ENCODE data around the gene CYP4F22. TPM values are rescaled to one million over a fixed set of nuclear protein-coding genes. Genes with fewer than 3 reads are reported as not detected.

CYP4F22 gene
- total and polyA plus RNA-seq, 2 experiments from 2014 or later = not detected

DNA sequence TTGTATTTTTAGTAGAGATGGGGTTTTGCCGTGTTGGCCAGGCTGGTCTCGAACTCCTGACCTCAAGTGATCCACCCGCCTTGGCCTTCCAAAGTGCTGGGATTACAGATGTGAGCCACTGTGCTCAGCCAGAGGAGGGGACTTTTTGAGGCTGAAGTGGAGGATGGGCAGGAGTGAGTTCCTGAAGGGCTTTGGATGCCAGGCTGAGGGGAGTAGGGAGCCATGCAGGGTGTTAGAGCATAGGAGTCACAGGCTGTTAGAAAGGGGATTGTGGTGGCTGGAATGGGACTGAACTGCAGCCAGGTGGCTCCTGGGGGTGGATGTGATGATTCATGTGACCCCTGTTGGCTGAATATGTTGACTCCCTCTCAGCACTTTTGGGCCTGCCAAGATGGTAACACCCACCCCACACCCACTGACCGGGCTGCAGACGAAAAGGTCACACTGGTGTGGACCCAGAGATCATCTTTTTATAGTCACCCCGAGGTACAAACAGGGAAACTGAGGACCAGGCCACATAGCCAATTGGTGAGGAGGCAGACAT, 11.2 kb downstream of the CYP4F22 start:
- Histone ChIP-seq H3K9me2 (ENCODE audit: insufficient read depth) (no peaks in the 10 kb centered on the region), H3K79me2 (ENCODE audit: insufficient read depth) (no peaks in the 10 kb centered on the region), H3F3A (ENCODE audit: insufficient read depth) (no peaks in the 10 kb centered on the region), H3K4me3 (no peak overlapping the region), H2AFZ (no peak overlapping the region), H3K9ac (no peak overlapping the region), H3K4me2 (ENCODE audit: unreplicated experiment) (no peak overlapping the region), H3K4me1 (ENCODE audit: insufficient read depth) (no peaks in the 10 kb centered on the region), H3K36me3 (ENCODE audit: low read depth) (no peaks in the 10 kb centered on the region), H3K9me3 (ENCODE audit: low read depth) (no peaks in the 10 kb centered on the region), H4K20me1 (ENCODE audit: insufficient read depth) (no peaks in the 10 kb centered on the region), H3K27ac (no peak overlapping the region), H3K27me3 (replicated peaks; ENCODE audit: insufficient read depth) (no peaks in the 10 kb centered on the region)
- 63 to 67% methylated on average over 6 of the region's 6 CpGs for WGBS, 2 experiments (ENCODE audit: low coverage in 1 of 2, low lambda C conversion rate in 2 of 2, missing lambda C conversion rate in 2 of 2)
- in situ Hi-C loops (cut with MboI) = no loop called here
- DNase-seq = no peak
- no peak for TF ChIP-seq EZH2 (IDR thresholded peaks at IDR 0.05; ENCODE audit: insufficient read depth, poor library complexity, severe bottlenecking)
- no peak for TF ChIP-seq EZH2phosphoT487 (IDR thresholded peaks at IDR 0.05; ENCODE audit: insufficient read depth, low read depth)

DNA sequence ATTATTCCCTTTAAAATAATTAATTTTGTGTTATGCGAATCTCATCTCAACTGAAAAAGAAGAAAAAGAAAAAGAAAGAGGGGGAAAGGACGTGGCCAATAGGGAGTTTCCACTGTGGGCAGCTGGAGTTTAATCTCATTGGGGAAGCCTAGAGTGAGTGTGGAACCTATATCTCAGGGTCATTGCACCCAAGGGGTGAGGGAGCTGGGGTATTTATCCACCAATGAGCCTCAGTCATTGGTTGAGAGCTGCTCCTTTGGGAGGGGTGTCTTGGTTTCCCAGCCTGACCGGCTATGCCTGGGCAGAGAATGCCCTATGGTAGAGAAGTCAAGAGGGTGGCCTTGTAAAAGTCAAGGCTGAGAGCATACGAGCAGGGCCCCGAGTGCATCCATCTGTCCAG, 16.5 kb downstream of the CYP4F22 start:
- H3K9me3 ChIP-seq (ENCODE audit: low read depth) = no peaks in the 10 kb centered on the region
- TF ChIP-seq EZH2phosphoT487 (IDR thresholded peaks at IDR 0.05; ENCODE audit: insufficient read depth, low read depth) = no peak
- no peak for TF ChIP-seq EZH2 (IDR thresholded peaks at IDR 0.05; ENCODE audit: insufficient read depth, poor library complexity, severe bottlenecking)
- in situ Hi-C loops (cut with MboI) = no loop called here
- H3K4me2 ChIP-seq (ENCODE audit: unreplicated experiment) = no peak overlapping the region
- H3K27me3 ChIP-seq (replicated peaks; ENCODE audit: insufficient read depth) = no peaks in the 10 kb centered on the region
- H2AFZ ChIP-seq = no peak overlapping the region
- DNase-seq = no peak
- H3K27ac ChIP-seq = no peak overlapping the region
- no peaks in the 10 kb centered on the region for H3K4me1 ChIP-seq (ENCODE audit: insufficient read depth)
- H4K20me1 ChIP-seq (ENCODE audit: insufficient read depth) = no peaks in the 10 kb centered on the region
- H3K4me3 ChIP-seq = no peak overlapping the region
- no peaks in the 10 kb centered on the region for H3K79me2 ChIP-seq (ENCODE audit: insufficient read depth)
- no peaks in the 10 kb centered on the region for H3K9me2 ChIP-seq (ENCODE audit: insufficient read depth)
- no peaks in the 10 kb centered on the region for H3K36me3 ChIP-seq (ENCODE audit: low read depth)
- 31 to 43% methylated on average over 5 of the region's 5 CpGs for WGBS, 2 experiments (ENCODE audit: low coverage in 1 of 2, low lambda C conversion rate in 2 of 2, missing lambda C conversion rate in 2 of 2)
- no peaks in the 10 kb centered on the region for H3F3A ChIP-seq (ENCODE audit: insufficient read depth)
- H3K9ac ChIP-seq = no peak overlapping the region

DNA sequence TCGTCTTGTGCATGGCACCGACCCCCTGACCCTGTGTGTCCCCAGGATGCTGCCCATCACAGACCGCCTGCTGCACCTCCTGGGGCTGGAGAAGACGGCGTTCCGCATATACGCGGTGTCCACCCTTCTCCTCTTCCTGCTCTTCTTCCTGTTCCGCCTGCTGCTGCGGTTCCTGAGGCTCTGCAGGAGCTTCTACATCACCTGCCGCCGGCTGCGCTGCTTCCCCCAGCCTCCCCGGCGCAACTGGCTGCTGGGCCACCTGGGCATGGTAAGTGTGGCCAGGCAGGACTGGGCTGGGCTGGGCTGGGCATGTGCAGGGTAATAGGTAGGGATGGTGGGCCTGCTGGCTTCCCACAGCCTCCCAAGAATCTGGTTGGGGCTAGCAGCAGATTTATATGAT, 17.0 kb downstream of the CYP4F22 start:
- Histone ChIP-seq H3K9ac (no peak overlapping the region), H3K9me2 (ENCODE audit: insufficient read depth) (no peaks in the 10 kb centered on the region), H3K27ac (no peak overlapping the region), H2AFZ (no peak overlapping the region), H3K27me3 (replicated peaks; ENCODE audit: insufficient read depth) (no peaks in the 10 kb centered on the region), H3K36me3 (ENCODE audit: low read depth) (no peaks in the 10 kb centered on the region), H4K20me1 (ENCODE audit: insufficient read depth) (no peaks in the 10 kb centered on the region), H3F3A (ENCODE audit: insufficient read depth) (no peaks in the 10 kb centered on the region), H3K79me2 (ENCODE audit: insufficient read depth) (no peaks in the 10 kb centered on the region), H3K9me3 (ENCODE audit: low read depth) (no peaks in the 10 kb centered on the region), H3K4me1 (ENCODE audit: insufficient read depth) (no peaks in the 10 kb centered on the region), H3K4me3 (no peak overlapping the region), H3K4me2 (ENCODE audit: unreplicated experiment) (no peak overlapping the region)
- no peak for DNase-seq
- WGBS, 2 experiments (ENCODE audit: low coverage in 1 of 2, low lambda C conversion rate in 2 of 2, missing lambda C conversion rate in 2 of 2) = 58 to 59% methylated on average over 15 of the region's 15 CpGs
- in situ Hi-C loops (cut with MboI) = no loop called here
- TF ChIP-seq EZH2 (IDR thresholded peaks at IDR 0.05; ENCODE audit: insufficient read depth, poor library complexity, severe bottlenecking) = no peak
- no peak for TF ChIP-seq EZH2phosphoT487 (IDR thresholded peaks at IDR 0.05; ENCODE audit: insufficient read depth, low read depth)

DNA sequence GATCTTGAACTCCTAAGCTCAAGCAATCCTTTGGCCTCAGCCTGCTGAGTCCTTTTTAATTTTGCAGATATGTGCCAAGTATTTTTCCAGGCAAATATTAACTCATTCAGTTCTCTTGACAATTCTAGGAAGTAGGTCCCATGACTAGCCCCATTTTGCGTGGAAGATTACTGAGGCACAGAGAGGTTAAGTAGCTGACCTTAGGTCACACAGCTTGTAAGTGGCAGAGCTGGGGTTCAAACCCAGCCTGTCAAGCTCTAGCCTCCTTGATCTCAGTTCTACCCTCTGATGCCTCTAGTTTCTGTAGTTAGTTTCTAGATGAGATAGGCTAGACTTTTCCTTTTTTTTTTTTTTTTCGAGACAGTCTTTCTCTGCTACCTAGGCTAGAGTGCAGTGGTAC, 18.1 kb downstream of the CYP4F22 start:
- Histone ChIP-seq H2AFZ (no peak overlapping the region), H3K79me2 (ENCODE audit: insufficient read depth) (no peaks in the 10 kb centered on the region), H3K4me2 (ENCODE audit: unreplicated experiment) (no peak overlapping the region), H3K27me3 (replicated peaks; ENCODE audit: insufficient read depth) (no peaks in the 10 kb centered on the region), H3K9me3 (ENCODE audit: low read depth) (no peaks in the 10 kb centered on the region), H3K36me3 (ENCODE audit: low read depth) (no peaks in the 10 kb centered on the region), H3K4me1 (ENCODE audit: insufficient read depth) (no peaks in the 10 kb centered on the region), H3F3A (ENCODE audit: insufficient read depth) (no peaks in the 10 kb centered on the region), H3K27ac (no peak overlapping the region), H3K9ac (no peak overlapping the region), H4K20me1 (ENCODE audit: insufficient read depth) (no peaks in the 10 kb centered on the region), H3K9me2 (ENCODE audit: insufficient read depth) (no peaks in the 10 kb centered on the region), H3K4me3 (no peak overlapping the region)
- no peak for DNase-seq
- in situ Hi-C loops (cut with MboI) = no loop called here
- 14 to 20% methylated on average over 2 of the region's 2 CpGs for WGBS, 2 experiments (ENCODE audit: low coverage in 1 of 2, low lambda C conversion rate in 2 of 2, missing lambda C conversion rate in 2 of 2)
- TF ChIP-seq EZH2 (IDR thresholded peaks at IDR 0.05; ENCODE audit: insufficient read depth, poor library complexity, severe bottlenecking) (no peak), EZH2phosphoT487 (IDR thresholded peaks at IDR 0.05; ENCODE audit: insufficient read depth, low read depth) (no peak)

DNA sequence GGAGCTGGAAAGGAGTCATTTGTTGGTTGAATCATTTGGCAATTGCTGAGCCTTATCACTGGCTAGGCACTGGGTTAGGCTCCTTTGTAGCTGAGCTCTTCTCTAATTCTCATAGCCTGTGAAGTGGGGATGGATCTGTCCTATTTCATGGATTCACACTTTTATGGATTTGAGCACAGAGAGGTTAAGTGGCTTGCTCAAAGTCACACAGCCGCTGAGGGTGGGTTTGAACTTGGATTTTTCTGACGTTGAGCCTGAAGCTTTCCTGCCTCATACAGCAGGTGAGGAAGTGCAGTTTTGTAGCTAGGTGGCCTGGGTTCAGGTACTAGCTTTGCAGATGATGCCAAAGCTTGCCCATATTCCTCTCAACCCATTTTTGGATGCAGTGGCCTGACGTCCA, 19.4 kb downstream of the CYP4F22 start:
- Histone ChIP-seq H3K9ac (no peak overlapping the region), H3F3A (ENCODE audit: insufficient read depth) (no peaks in the 10 kb centered on the region), H3K9me2 (ENCODE audit: insufficient read depth) (no peaks in the 10 kb centered on the region), H3K79me2 (ENCODE audit: insufficient read depth) (no peaks in the 10 kb centered on the region), H3K9me3 (ENCODE audit: low read depth) (no peaks in the 10 kb centered on the region), H3K4me1 (ENCODE audit: insufficient read depth) (no peaks in the 10 kb centered on the region), H3K4me3 (no peak overlapping the region), H3K4me2 (ENCODE audit: unreplicated experiment) (no peak overlapping the region), H3K27ac (no peak overlapping the region), H4K20me1 (ENCODE audit: insufficient read depth) (no peaks in the 10 kb centered on the region), H3K27me3 (replicated peaks; ENCODE audit: insufficient read depth) (no peaks in the 10 kb centered on the region), H3K36me3 (ENCODE audit: low read depth) (no peaks in the 10 kb centered on the region), H2AFZ (no peak overlapping the region)
- in situ Hi-C loops (cut with MboI) = no loop called here
- TF ChIP-seq EZH2 (IDR thresholded peaks at IDR 0.05; ENCODE audit: insufficient read depth, poor library complexity, severe bottlenecking) (no peak), EZH2phosphoT487 (IDR thresholded peaks at IDR 0.05; ENCODE audit: insufficient read depth, low read depth) (no peak)
- 33 to 36% methylated on average over 3 of the region's 3 CpGs for WGBS, 2 experiments (ENCODE audit: low coverage in 1 of 2, low lambda C conversion rate in 2 of 2, missing lambda C conversion rate in 2 of 2)
- DNase-seq = no peak

Data from GM23248 (cell line).